ENCODE data around the gene ZNF253.

GRCh38 chr19:19816679-19817078 is 49.0 kb upstream of the ZNF253 start:
- TF ChIP-seq GATA2 (IDR thresholded peaks at IDR 0.05; ENCODE audit: low read depth, low read length) (no peak), GATA3 (IDR thresholded peaks at IDR 0.05; ENCODE audit: low read depth, low read length) (no peak)
